ENCODE data around the gene WDR59. TPM values are rescaled to one million over a fixed set of nuclear protein-coding genes. Genes with fewer than 3 reads are reported as not detected.
"Not testable (repeated sequence)": the region's sequence is repeated elsewhere in the genome, so short reads cannot be mapped to it uniquely, and the experiment has no call there.

The WDR59 gene
- total RNA-seq, 1 experiment from 2014 or later: 6.4 TPM

DNA sequence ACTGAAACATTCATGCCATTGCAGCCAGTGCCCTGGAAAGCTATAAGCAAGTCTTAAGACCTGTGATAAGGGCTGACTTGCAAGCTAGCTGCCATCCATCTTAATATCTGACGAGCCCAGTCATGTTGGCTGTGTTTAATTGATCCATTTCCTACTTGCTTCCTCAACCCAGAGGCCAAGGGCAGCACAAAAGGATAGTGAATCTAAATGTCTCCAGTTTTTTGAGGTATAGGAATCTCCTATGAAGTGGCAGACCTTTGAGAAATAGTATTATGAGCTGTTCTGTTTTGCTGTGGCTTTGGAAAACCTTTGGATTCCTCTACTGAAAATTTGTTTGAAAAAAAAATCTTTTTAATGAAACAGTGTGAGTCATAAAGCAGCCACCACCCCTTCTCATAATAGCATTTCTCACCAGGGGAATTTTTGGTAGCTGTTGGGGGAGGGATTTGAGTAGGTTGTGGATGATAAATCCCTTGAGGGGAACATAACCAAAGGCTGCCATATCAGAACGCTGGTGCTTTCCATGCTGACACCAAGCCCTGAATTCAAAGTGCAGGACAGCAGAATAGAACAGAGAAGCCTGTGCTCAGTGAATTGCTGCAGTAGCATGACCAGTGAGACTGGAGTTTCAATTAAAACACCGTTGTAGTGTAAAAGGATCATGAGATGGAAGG is 26.8 kb upstream of the WDR59 start:
- DNase-seq (ENCODE audit: low read depth): peak; percentile 95

- DNase-seq (ENCODE audit: low read depth): no peak
Measured at GRCh38 chr16:75010427-75010826, 25.5 kb upstream of the WDR59 start.

DNA sequence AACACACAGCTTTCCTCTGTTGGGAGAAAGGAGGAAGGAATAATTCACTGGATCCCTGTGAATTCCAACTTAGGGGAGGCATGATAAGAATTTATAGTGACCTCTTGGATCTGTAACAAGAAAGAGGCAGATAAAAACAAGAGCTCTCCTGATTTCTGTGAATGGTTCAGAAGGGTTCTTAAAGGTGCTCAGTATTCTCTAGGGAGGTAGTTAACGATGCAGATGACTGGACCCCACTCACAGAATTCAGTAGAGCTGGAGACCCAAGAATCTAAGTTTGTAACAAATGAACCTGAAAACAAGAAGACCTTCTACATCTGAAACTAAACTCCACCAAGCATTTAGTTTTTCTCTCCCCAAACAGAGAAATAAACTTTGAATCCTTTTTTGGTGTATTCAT is 22.5 kb upstream of the WDR59 start:
- DNase-seq (ENCODE audit: low read depth): no peak

DNA sequence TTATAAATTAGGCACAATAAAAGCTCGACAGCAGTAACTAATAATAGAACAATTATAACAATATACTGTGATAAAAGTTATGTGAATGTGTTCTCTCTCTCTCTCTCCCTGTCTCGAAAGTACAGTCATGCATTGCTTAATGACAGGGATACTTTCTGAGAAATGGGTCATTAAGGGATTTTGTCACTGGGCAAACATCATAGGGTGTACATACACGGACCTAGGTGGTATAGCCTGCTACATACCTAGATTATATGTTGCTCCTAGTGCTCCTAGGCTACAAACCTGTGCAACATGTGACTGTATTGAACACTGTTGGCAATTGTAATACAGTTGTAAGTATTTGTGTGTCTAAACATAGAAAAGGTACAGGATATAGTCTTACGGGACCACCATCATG is 20.8 kb upstream of the WDR59 start:
- DNase-seq (ENCODE audit: low read depth): no peak

- no peak for DNase-seq (ENCODE audit: low read depth)
Measured at GRCh38 chr16:75004460-75004859, 19.5 kb upstream of the WDR59 start.

- DNase-seq (ENCODE audit: low read depth): no peak
Measured at GRCh38 chr16:75003931-75004330, 19.0 kb upstream of the WDR59 start.

GRCh38 chr16:75002474-75002873 is 17.6 kb upstream of the WDR59 start:
- DNase-seq (ENCODE audit: low read depth): no peak

DNA sequence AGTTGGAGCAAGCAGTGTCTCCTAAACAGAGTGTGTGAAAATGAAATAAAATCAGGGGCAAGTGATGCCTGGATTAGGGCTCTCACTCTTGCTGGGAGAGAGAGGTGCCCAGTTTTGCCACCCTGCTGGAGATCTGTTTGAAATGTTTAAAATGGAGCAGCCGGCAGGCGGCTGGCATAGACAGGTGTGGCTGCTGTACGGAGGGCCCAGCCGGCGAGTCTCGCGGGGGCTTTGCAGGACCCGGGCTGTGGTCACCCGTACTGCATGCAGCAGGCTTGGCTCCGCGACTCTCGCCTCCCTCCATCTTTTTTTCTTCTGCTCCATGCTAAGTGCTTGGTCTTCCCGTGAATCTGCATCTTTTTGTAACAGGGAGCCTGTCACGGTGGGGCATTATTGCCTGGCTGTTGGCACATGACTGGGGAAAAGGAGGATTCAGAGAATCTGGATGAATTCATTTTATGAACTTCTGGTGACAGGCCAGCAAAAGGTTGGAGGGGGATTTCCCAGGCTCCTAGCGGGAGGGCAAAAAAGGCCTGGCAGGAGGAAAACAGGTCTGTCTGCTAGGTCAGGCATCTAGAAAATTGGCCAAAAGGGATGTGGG is 15.7 kb upstream of the WDR59 start:
- DNase-seq (ENCODE audit: low read depth): peak; percentile 60

DNA sequence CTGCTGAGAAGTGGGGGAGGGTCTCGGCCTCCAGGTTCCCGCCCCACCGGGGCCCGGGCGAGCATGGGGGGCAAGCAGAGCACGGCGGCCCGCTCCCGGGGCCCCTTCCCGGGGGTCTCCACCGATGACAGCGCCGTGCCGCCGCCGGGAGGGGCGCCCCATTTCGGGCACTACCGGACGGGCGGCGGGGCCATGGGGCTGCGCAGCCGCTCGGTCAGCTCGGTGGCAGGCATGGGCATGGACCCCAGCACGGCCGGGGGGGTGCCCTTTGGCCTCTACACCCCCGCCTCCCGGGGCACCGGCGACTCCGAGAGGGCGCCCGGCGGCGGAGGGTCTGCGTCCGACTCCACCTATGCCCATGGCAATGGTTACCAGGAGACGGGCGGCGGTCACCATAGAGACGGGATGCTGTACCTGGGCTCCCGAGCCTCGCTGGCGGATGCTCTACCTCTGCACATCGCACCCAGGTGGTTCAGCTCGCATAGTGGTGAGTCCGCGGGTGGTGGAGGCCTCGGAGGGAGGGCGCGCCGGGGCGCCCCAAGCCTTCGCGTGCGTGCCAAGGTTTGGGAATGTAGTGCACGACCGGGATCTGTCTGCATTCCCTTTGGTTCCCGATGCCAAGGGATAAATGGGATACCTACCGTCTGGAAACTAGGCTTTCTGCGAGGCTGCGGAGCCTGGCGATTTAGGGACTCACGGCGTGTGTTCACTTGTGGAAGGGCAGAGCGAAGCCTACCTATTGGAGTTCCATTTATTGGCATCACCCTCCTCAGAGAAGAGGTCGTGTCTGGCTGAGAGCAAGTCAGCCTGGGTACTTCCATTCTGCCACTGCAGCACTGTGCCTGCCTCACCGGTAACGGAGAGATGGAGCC is 14.9 kb upstream of the WDR59 start:
- peak; percentile 60 for DNase-seq (ENCODE audit: low read depth)

- DNase-seq (ENCODE audit: low read depth): peak; percentile 38
Measured at GRCh38 chr16:74999219-74999608, 14.3 kb upstream of the WDR59 start.

- DNase-seq (ENCODE audit: low read depth): peak; percentile 76
Measured at GRCh38 chr16:74998481-74999218, 13.7 kb upstream of the WDR59 start, which contains the start of gene ZNRF1. TSS of gene ZNRF1 (plus strand) at chr16:74999024. CDS start at chr16:74999672, 648 bp downstream.

- no peak for DNase-seq (ENCODE audit: low read depth)
Measured at GRCh38 chr16:74997042-74997491, 12.1 kb upstream of the WDR59 start.

DNA sequence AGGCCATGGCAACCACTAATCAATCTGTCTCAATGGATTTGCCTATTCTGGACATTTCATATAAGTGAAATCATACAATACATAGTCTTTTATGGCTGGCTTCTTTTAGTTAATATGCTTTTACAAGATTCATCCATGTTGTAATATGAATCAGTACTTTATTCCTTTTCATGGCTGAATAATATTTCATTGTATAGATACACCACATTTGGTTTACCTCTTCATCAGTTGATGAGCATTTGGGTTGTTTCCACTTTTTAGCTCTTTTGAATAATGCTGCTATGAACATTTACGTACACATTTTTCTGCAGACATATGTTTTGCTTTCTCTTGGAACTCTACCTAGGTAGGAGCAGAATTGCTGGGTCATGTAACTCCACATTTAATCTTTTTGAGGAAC is 11.1 kb upstream of the WDR59 start:
- DNase-seq (ENCODE audit: low read depth): no peak

- DNase-seq (ENCODE audit: low read depth): no peak
Measured at GRCh38 chr16:74991593-74992403, 6.9 kb upstream of the WDR59 start.

DNA sequence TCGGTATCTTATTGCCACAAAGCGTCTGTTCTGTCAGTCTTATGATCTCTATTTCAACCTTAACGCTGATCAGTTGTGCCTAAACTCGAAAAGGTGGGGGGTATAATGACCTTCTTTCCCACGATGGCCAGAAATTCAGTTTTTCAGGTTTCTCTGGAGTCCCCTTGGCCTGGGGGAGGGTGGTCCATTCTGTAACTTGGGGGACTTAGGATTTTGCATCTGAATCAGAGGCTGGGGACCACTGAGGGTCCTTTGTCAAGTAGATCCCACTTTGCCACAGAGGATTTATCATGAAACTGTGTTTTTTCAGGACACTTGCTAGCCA is 6.3 kb upstream of the WDR59 start:
- DNase-seq (ENCODE audit: low read depth): no peak

GRCh38 chr16:74990832-74991231 is 5.9 kb upstream of the WDR59 start:
- DNase-seq (ENCODE audit: low read depth): no peak

DNA sequence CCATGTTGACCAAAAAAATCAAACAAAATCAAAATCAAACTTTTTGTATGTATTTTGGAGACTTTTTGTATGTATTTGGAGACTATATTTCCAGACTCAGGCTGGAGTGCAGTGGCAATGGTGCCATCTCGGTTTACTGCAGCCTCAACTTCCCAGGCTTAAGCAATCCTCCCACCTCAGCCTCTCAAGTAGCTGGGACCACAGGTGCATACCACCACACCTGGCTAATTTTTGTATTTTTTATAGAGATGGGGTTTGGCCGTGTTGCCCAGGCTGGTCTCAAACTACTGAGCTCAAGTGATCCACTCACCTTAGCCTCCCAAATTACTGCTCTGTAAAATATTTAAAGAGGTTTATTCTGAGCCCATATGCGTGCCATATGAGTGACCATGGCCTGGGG is 4.9 kb upstream of the WDR59 start:
- not testable (repeated sequence) for DNase-seq (ENCODE audit: low read depth)

- no peak for DNase-seq (ENCODE audit: low read depth)
Measured at GRCh38 chr16:74987027-74987681, 2.2 kb upstream of the WDR59 start.

GRCh38 chr16:74984194-74984528 is 762 bp downstream of the WDR59 start:
- no peak for DNase-seq (ENCODE audit: low read depth)

DNA sequence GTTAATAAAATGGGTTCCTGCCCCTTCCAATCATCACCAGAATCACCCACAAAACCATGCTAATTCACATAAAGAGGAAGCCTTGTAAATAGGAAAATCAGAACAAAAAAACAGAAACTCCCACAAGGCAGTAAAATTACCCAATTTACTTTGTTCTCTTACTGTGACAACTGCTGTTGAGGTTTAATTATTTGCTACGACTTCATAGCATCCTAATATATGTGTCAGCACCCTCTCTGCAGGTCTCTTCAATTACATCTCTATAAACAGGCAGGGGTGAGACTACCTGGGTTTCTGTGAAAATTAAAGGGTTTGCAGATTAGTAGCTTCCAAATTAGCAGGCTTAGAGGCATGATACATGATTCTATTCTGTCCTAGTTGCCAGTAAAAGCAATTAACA is 2.7 kb downstream of the WDR59 start:
- DNase-seq (ENCODE audit: low read depth): no peak

GRCh38 chr16:74975591-74975990 is 9.3 kb downstream of the WDR59 start:
- DNase-seq (ENCODE audit: low read depth): no peak

Data from M059J (cell line).